ENCODE measurements around the gene SPDYE2. TPM values are rescaled to one million over a fixed set of nuclear protein-coding genes. Genes with fewer than 3 reads are reported as not detected.
"Not testable (repeated sequence)": the region's sequence is repeated elsewhere in the genome, so short reads cannot be mapped to it uniquely, and the experiment has no call there.

The SPDYE2 gene
- total and polyA plus RNA-seq, 11 donors = 0.15 to 0.24 TPM; not detected in 9

DNA sequence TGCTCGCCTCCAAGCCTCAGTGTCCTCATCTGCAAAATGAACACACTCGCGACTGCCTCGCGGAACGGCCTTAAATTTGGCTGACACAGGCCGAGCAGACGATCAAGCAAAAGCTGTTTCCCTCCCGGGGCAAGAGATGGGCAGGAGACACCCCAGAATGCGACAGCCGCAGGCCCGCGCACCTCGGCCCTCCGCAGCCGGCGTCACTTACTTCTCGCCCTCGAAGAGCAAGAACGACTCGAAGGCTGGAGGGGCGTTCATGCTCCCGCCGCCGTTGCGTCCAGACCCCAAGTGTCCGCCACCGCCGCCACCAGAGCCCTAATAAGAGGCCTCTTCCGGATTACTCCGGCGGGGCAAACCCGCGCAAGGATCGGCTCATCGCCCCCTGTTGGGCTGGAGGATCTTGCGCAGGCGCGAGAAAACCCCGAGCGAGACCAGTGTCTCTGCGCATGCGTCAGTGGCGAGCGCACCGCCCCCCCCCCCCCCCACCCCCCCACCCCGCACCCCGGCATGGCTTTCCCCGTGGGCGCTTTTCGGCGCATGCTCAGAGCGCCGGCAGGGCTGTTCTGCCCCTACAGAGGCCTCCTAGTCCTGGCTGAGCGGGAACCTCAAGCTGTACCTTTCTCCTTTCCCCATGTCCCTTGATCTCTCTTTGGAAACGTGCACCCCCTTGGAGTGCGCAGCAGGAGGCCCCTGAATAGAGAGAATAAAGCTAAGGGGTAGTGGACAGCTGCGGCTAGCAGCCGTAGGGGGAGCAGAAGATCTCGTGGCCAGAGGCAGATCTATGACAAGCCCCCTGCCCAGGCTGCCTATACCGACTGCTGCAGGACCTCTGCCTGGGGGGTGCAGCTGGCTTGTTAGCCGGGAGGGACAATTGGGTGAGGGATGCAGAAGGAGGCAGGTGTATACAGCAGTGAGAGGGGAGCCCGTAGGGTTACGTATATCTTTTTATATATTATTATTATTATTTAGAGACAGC, 21.5 kb downstream of the SPDYE2 start, which contains the start of gene POLR2J3:
Gene POLR2J3 (minus strand): TSS at position 323 of the 979 bp plus-strand sequence. CDS start 62 bp downstream, at position 261.
- H3K36me3 ChIP-seq; H3K9me3 ChIP-seq; H3K27me3 ChIP-seq; H3K4me1 ChIP-seq; intact Hi-C loops (cut with DNase I): not testable (repeated sequence)
- TF ChIP-seq, protein P1, sequence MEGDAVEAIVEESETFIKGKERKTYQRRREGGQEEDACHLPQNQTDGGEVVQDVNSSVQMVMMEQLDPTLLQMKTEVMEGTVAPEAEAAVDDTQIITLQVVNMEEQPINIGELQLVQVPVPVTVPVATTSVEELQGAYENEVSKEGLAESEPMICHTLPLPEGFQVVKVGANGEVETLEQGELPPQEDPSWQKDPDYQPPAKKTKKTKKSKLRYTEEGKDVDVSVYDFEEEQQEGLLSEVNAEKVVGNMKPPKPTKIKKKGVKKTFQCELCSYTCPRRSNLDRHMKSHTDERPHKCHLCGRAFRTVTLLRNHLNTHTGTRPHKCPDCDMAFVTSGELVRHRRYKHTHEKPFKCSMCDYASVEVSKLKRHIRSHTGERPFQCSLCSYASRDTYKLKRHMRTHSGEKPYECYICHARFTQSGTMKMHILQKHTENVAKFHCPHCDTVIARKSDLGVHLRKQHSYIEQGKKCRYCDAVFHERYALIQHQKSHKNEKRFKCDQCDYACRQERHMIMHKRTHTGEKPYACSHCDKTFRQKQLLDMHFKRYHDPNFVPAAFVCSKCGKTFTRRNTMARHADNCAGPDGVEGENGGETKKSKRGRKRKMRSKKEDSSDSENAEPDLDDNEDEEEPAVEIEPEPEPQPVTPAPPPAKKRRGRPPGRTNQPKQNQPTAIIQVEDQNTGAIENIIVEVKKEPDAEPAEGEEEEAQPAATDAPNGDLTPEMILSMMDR (IDR thresholded peaks at IDR 0.05) = peak; percentile 34 to 86 (median 66)
- peak within 1 kb of the TSS; percentile 60 to 95 (median 74) for H3K4me3 ChIP-seq
- DNase-seq = peak; percentile 92 to 100 (median 96)
- ATAC-seq = peak; percentile 96 to 98 (median 96)
- H3K27ac ChIP-seq = peak within 1 kb of the TSS in 11 of 12 donors; percentile 60 to 86 (median 75)
- WGBS, 4 donors = 0% methylated on average over 12 to 54 of the region's 64 CpGs

DNA sequence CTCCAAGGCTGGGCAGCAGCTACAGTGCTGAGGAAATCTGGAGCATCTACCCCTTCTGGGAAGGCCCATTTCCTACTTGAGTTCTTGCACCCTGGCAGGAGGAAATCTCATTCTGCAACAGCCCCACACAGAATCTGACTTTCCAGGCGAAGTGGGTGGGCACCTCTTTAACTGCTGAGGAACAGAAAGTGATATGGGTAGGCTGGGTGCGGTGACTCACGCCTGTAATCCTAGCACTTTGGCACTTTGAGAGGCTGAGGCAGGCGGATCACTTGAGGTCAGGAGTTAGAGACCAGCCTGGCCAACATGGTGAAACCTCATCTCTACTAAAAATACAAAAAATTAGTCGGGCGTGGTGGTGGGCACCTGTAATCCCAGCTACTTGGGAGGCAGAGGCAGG, 23.6 kb downstream of the SPDYE2 start:
- ATAC-seq; H3K36me3 ChIP-seq; H3K27me3 ChIP-seq; H3K27ac ChIP-seq; H3K9me3 ChIP-seq; H3K4me1 ChIP-seq; H3K4me3 ChIP-seq; intact Hi-C loops (cut with DNase I); DNase-seq: not testable (repeated sequence)
- no CpG with 5 or more reads among the region's 6 CpGs for whole genome bisulfite sequencing, 4 donors

DNA sequence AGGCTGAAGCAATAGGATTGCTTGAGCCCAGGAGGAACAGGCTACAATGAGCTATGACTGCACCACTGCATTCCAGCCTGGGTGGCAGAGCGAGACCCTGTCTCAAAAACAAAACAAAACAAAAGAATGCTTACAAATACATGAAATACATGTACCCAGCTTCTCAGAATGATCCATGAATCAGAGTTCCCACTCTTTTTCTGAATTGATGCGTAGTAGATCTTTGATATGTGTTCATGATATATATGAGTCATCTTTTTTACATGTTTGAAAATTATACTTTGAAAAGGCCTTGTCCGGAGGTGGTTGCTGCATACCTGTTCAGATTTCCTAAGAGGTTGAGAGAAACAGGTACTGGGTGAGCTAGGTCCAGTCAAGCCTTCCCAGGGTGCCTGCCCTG, 25.3 kb downstream of the SPDYE2 start:
- ATAC-seq; H3K27ac ChIP-seq; DNase-seq; H3K9me3 ChIP-seq; intact Hi-C loops (cut with DNase I); H3K4me3 ChIP-seq; H3K4me1 ChIP-seq; H3K27me3 ChIP-seq; H3K36me3 ChIP-seq: not testable (repeated sequence)
- WGBS, 4 donors = no CpG with 5 or more reads among the region's 3 CpGs

DNA sequence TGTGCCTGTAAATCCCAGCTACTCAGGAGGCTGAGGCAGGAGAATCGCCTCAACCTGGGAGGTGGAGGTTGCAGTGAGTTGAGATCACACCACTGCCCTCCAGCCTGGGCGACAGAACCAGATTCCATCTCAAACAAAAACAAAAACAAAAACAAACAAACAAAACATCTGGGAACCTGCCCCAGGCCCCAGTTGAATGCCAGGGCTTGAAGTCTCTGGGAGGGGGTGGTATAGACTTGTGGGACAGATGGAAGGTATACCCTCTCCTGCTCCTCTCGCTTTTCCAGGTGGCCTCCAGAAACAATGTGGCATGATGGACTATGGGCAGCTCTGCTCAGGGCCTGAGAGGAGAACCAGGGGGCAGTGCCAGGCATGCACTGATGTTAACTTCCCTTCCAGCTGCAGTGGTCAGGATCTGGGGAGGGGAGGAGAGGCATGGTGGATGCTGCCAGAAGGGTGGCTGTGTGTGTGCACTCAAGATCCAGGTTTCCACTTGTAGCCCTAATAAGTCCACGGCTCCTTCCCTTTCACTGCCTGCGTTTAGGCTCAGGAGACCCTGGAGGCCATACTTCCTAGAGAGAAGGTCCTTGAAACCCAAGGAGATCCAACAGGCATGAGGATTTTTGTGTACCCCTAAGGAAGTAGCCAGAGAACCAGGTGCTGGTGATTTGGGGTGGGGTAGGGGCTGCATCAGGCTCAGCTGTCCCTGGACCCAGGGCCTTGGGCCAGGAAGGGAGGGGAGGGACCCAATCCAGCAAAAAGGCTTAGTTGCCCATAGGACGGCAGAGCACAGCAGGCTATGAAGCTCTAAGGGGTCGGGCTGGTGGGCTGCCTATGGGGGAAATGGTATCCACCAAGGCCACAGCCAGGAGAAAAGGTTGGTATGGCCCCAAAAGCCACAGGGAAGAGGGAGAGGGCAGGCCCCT, 26.6 kb downstream of the SPDYE2 start:
- ATAC-seq = peak in 1 of 4 donors; percentile 12
- H3K9me3 ChIP-seq; H3K4me3 ChIP-seq; H3K36me3 ChIP-seq; intact Hi-C loops (cut with DNase I); H3K27ac ChIP-seq; H3K27me3 ChIP-seq; H3K4me1 ChIP-seq: not testable (repeated sequence)
- WGBS, 4 donors = 78 to 83% (median 81%) methylated on average over 6 to 7 of the region's 7 CpGs
- DNase-seq = peak; percentile 7 to 35 (median 8)

DNA sequence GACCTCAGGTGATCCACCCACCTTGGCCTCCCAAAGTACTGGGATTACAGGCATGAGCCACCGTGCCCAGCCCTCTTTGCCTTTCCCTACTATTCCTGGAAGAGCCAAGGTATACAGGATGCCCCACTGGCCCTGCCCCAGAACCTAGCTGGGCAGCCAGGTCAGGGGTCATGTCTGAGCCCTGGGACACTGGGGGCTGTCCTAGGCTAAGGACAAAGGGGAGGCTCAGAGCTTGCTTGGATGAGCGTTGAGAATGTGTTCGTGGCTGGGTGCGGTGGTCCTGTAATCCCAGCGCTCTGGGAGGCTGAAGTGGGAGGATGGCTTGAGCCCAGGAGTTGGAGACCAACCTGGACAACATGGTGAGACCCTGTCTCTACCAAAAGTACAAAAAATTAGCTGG, 27.5 kb downstream of the SPDYE2 start:
- H3K4me1 ChIP-seq; H3K36me3 ChIP-seq; H3K27me3 ChIP-seq; intact Hi-C loops (cut with DNase I); H3K9me3 ChIP-seq; H3K27ac ChIP-seq; H3K4me3 ChIP-seq: not testable (repeated sequence)
- peak in 4 of 5 donors; percentile 9 to 52 (median 14) for DNase-seq
- 40 to 87% (median 81%) methylated on average over 2 to 5 of the region's 5 CpGs for WGBS, 4 donors
- ATAC-seq = peak in 2 of 4 donors; percentile 12 to 20

DNA sequence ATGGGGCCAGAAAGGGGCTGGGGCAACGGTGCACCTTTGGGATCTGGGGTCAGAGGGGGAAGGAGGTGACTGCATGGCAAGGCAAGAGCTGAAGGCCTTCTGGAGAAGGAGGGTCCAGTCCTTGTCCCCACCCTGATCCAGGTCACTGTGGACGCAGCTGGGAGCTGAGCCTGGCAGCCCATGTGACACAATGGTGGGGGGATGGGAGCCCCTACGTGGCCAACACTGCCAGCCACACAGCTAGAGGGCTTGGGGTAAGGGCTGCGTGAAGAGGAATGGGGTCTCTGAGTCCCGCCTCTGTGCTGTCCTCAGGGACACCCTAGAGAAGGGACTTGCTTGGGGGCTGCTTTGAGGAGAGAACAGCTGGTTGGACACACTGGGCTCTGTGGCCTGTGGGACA, 30.7 kb downstream of the SPDYE2 start:
- H3K27me3 ChIP-seq; H3K4me3 ChIP-seq; H3K36me3 ChIP-seq; H3K9me3 ChIP-seq; intact Hi-C loops (cut with DNase I); H3K27ac ChIP-seq; DNase-seq; H3K4me1 ChIP-seq: not testable (repeated sequence)
- no CpG with 5 or more reads among the region's 5 CpGs for WGBS, 4 donors
- ATAC-seq = peak in 1 of 4 donors; percentile 2

DNA sequence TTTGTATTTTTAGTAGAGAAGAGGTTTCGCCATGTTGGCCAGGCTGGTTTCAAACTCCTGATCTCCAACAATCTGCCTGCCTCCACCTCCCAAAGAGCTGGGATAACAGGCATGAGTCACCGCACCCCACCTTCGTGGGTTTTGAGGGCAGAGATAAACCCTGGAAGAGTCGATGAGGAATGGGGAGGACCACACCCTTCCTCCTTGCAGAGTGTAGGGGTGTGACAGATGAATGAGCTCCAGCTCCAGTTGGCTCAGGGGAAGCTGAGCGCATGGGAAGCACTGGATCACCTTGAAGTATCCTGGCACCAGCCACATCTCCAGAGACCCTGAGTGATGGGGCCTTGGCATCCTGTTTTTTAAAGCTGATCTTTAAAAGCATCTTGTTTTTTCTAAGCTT, 32.5 kb downstream of the SPDYE2 start:
- DNase-seq; H3K4me1 ChIP-seq; H3K36me3 ChIP-seq; H3K9me3 ChIP-seq; ATAC-seq; H3K4me3 ChIP-seq; H3K27me3 ChIP-seq; H3K27ac ChIP-seq; intact Hi-C loops (cut with DNase I): not testable (repeated sequence)
- WGBS, 4 donors = no CpG with 5 or more reads among the region's 5 CpGs

DNA sequence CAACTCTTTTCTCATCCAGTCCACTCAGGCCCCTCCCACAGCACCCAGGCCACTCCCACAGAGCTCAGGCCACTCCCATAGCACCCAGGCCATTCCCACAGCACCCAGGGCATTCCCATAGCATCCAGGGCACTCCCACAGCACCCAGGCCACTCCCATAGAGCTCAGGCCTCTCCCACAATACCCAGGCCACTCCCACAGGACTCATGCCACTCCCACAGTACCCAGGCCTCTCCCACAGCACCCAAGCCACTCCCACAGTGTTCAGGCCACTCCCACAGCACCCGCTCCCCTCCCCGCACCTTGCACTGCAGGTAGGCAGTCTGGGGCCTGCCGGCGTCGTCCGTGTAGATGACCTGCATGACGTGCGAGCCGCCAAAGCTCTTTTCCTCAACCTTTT, 38.8 kb downstream of the SPDYE2 start:
- H3K9me3 ChIP-seq = not testable (repeated sequence)
- WGBS, 4 donors = no CpG with 5 or more reads among the region's 9 CpGs
- ATAC-seq = peak in 3 of 4 donors; percentile 31 to 53 (median 46)

DNA sequence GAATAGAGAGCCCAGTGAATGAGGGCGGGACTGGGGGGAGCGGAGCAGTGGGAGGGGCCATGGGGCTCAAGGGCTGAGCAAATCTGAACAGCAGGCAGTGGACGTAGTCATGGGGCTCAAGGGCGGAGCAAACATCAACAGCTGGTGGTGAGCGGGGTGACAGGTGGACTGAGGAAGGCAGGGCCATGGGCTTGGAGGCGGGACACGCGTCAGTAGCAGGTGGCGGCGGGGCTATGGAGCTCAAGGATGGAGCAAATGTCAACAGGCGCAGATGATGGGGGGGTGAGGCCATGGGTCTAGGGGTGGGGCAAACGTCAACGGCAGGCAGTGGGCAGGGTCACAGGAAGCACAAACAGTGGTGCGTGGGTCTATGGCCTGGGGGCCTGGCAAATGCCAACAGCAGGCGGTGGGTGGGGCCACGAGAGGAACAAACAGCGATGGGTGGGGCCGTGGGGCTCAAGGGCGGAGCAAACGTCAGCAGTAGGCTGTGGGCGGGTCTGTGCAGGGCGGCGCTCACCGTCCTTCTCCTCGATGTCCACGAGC, 41.5 kb downstream of the SPDYE2 start:
- peak; percentile 79 to 87 (median 82) for ATAC-seq
- H3K4me3 ChIP-seq; H3K4me1 ChIP-seq; H3K9me3 ChIP-seq; H3K36me3 ChIP-seq; intact Hi-C loops (cut with DNase I); H3K27ac ChIP-seq; H3K27me3 ChIP-seq: not testable (repeated sequence)
- DNase-seq = peak; percentile 20 to 64 (median 32)
- WGBS, 4 donors = 21 to 26% (median 24%) methylated on average over 6 to 8 of the region's 26 CpGs

More for the DNA sequence above, 38.8 kb downstream of the SPDYE2 start:
- H3K27ac ChIP-seq; H3K4me1 ChIP-seq; H3K36me3 ChIP-seq; H3K4me3 ChIP-seq; H3K27me3 ChIP-seq; DNase-seq; intact Hi-C loops (cut with DNase I): not testable (repeated sequence)
